Hematopoietic multipotent progenitor cell (in vitro differentiated cells): ENCODE data around the gene GFY. TPM values are rescaled to one million over a fixed set of nuclear protein-coding genes. Genes with fewer than 3 reads are reported as not detected.
A peak's percentile ranks its signal among the peaks of the same experiment; 100 is the strongest.

Source experiments
- DNase-seq, 3 donors: peaks; one replicate each; pipeline ENCODE4 v3.0.0-alpha.2; 2011 to 2015; ENCODE audit warnings: low read depth in 2 of 3, low spot score in 2 of 3
- total RNA-seq: library from RNA; depleted of rRNA; stranded (reverse); fragments of >200 nt; gene quantifications from one replicate; pipeline ENCODE4 v1.2.3, GENCODE V29; 2012

Gene GFY
- total RNA-seq, 1 donor, result not detected

DNA sequence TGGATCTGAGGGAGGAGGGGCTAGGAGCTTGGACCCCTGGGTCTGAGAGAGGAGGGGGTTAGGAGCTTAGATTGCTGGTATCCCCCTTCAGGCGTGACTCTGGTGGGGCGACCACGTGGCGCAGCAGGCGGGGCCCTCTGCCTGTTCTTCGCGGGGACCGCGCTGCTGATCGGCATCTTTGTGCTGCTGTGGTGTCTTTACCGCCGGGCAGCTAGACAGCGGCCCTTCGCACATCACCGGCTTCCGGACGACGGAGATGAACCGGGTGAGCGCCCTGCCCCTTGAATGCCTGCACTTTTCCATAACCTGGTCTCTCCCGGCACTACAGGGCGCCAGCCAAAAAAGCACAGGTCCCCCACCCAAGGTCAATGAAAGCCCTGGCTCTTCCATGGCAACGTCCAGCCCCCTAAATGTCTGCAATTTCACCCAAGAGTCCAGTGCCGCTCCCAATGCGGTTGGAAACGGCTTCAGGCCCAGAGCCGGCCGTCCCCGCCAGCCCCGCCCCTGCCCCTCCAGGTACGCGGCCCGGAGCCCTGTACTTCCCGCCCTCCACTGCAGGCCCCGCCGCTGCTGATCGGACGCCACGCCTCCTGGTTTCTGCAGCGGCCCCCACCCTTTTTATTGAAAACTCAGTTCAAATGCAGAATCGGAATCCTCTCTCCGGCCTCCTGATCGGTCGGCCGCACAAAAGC is 2.8 kb downstream of the GFY start:
- no peak for DNase-seq

DNA sequence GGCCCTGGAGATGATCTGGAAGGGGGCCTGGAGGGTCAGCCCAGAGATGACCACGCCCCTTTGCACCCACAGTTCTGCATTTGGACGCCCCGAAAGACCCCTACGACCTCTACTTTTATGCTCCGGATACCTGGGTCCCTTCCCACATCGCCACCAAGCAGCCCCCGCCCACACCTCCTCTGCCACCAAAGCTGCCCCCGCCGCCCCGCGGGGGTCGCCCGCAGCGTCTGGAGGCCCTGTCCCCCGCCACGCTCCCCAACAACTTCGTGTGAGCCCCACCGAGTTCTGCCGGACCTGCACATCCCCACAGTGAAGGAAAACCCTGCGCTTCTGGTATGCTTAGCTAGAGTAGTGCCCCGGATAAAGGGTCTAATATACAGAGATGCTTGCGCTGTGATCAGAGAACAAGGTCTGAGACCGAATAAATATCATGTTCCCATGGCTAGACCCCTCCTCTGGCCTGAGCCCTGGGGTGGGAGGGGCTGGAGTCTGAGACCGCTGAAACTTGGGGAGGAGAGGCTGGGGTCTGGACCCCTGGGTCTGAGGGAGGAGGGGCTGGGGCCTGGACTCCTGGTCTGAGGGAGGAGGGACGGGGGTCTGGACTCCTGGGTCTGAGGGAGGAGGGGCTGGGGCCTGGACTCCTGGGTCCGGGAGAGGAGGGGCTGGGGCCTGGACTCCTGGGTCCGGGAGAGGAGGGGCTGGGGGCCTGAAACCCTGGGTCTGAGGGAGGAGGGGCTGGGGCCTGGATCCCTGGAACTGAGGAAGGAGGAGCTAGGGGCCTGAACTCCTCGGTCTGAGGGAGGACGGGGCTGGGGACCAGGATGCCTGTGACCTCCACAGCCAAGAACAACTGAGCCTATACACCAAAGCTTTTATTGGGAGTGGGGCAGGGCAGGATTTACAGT is 3.6 kb downstream of the GFY start:
- DNase-seq, result no peak

DNA sequence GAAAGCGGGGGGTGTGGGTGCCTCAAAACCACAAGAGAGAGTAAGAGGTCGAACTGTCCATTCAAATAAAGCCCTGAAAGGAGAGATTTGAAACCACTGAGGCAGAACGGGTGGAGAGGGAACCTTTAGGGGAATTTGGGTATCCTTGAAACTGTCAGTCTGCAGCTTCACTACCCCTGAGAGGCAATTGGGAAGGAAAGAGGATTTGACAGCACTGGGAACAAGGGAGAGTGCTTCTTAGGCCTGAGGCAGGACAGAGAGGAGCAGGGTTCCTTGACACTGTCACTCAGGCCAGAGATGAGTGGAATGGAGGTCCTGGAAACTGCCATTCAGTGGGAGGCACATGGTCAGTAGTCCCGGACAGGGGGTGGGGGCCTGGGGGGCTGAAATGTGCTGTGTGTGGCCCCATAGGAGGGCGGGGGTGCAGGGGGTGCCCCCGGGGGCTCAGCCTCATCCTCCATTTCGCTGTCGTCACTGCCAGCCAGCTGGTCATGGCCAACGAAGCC is 5.0 kb downstream of the GFY start:
- DNase-seq, result no peak

DNA sequence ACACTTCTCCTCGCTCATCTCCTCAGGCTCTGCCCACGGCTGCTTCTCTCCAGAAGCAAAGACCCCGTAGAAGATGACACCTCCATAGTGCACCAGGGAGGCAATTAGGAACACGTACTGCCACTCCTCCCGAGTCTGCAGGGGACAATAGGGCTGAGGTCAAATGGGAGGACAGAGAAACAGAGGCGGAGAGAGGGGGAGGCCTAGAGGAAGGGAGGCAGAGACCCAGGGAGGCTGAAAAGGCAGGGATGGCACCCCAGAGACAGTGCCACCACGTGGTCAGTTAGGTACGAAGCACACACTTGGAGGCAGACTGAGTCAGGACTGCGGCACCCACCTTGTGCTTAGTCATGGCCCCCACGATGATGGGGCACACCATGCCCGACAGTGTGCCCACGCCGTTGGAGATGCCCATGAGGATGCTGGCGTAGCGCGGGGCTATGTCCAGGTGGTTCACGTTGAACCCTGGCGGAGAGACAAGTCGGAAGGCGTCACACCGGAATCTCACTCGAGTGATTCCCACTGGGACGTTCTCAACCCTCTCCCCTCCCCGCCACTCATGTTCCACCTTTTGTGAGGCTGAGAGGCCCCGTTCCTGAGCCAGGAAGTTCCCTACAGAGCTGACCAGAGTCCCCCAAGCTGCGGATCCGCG is 5.6 kb downstream of the GFY start:
- DNase-seq, result no peak

DNA sequence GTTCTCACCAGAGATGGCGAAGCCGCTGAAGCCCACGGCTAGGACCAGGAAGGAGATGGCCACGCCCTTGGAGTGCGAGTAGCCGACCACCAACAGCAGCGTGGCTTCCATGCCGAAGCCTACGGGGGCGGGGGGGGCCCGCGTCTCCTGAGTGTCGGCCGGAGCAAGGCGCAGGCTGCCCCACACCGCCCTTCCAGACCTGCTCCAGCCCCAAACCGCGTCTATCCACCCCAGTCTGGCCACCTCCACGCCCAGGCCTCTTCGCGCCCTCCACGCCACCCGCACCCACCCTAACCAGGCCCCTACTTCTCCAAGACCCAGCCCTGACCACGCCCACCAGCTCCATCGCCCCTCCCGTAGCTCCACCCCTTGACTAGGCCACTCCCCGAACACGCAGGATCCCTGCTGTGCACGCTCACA is 6.2 kb downstream of the GFY start:
- DNase-seq, result peak in 1 of 3 donors; percentile 42

DNA sequence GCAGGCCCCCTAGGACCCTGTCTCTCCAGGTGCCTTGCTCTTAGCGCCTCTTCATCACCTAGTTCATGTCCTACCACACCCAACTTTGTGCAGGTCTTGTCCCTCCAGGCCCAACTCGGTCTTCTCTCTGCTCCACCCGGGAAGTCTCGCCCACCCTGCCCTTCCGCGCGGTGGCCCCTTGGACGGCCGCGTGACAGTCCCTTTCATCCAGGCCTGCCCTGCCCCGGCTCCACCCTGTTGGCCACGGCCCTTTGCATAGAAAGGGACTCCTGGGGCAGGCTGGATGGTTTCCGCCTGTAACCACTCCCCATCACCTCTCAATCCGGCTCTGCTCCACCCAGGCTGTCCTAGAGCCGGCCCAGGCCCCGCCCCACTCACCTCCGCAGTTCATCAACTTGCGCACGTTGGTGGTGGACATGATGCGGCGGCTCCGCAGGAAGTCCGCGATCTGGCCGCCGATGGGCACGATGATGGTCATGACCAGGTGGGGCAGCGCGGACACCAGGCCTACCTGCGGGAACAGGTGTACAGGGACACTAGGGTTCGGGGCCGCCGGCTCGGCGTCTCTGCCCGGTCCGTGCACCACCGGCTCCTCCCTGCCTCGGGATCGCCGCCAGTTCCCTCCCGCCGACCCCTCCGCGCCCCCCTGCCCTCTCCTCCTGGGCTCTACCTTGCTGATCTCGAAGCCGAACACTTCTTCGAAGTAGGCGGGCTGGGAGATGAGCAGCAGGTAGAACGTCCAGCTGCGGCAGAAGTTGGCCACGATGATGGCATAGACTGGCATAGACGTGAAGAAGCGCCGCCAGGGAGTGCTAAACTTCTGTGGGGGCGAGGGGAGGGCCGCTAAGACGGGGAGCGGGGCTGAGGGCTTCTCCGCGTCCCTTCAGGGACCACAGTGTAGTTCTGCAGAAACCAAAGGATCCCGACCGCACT is 7.2 kb downstream of the GFY start:
- no peak for DNase-seq

DNA sequence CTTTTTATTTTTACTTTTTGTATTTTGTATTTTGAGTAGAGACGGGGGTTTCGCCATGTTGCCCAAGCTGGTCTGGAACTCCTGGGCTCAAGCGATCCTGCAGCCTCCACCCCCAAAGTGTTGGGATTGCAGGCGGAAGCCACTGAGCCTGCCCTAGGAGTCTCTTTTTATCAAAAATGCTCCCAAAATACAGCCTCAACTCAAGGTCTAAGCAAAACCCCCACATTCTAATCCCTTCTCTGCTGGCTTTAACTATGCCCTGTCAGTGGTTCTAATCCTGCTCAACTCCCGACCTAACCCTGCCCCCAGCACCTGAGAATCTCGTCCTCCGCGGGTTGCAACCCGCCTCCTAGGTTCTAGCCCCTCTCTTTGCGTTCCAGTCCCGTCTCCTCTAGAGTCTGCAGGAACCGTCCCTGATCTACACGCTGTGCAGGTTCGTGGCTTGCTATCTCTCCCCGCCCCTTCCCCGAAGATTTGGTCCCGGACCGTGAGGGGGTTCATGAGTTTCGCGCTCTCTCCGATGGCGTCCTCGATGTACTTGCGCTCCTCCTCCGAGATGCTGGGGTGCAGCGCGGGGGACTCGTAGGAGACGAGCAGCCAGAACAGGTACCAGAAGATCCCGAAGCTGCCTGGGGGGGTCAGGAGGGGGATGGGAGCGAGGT is 8.2 kb downstream of the GFY start:
- no peak for DNase-seq

DNA sequence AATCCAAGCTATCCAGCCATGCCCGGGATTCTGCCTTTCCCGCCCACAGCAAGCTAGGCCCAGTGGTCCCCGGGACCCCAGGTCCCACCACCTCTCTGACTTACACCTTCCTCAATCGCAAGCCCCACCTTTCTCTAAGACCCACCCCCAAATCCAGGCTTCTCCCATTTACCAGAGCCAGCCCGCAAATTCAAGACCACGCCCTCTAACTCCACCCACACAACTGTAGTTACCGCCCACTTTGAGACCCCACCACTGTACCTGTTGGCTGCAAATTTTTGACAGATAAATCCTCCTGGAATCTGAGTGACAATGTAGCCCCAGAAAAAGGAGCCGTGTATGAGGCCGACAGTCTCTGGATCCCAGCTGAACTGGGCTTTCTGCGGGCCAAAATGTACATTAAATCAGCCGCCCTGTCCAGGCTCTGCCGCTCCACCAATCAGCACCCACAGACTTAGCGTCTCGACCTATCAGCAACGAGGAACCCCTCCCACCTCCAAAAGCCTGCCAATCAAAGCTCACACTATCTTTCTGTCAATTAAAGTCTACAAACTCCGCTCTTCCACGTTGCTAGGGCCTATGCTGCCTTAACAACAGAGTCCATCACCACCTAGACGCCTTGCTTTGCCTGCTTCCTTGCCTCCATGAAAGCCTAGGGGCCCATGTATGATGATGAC is 9.9 kb downstream of the GFY start:
- no peak for DNase-seq

DNA sequence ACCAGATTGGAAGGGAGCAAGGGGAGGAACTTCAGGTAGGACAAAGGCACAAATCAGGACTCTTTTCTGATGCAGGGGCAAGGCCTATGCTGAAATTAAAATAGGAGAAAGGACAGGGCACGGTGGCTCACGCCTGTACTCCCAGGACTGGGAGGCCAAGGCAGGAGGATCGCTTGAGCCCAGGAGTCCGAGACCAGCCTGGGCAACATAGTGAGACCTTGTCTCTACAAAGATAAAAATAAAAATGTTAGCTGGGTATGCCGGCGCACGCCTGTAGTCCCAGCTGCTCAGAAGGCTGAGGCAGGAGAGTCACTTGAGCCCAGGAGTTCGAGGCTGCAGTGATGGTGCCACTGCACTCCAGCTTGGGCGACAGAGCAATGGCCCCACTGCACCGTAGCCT is 10.5 kb downstream of the GFY start:
- DNase-seq, result no peak

DNA sequence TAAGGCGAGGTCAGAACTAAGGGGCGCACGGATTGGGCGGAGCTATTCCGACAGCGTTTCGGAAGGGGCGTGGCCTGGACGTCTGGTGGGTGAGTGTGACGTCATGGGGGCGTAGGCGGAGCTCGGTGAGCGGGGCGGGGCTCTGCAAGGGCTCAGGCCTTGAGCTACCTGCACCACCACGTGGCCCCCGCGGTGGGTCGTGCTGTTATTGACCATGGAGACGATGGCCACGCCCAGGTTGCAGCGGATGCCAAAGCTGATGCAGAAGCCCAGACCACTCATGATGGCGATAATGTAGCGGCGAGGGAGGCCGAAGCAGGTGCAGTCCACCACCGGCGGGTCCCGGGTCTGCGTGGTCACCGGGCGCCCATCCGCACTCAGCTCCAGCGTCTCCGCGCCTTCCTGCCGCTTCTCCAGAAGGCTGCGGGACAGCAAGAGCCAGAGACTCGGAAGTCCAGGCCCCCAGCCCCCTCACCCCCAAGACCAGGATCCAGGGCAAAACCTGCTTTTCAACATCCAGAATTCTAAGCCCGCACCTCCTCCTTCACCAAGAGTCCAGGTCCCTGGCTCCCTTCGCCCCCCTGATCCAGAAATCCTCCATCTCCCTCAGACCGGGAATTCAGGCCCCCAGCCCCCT is 11.3 kb downstream of the GFY start:
- peak in 2 of 3 donors; percentile 71 to 77 for DNase-seq

DNA sequence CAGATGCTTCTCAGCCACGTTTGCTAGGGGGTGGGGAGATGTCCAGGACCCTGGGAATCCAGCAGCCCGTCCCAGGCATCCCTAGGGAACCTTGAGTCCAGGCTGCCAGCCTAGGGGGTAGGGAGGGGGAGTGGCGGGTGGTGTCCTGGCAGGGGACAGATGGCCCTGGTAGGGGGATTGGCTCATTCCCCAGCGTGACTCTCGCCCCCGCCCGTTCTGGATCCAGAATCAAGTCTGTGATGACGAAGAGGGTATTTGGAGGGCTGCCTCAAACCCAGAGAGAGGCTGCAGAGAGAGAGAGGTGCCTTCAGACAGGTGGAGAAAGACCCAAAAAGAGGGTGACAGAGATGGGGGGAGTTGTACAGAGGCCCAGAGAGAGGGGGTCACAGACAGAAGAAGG is 12.0 kb downstream of the GFY start:
- no peak for DNase-seq

DNA sequence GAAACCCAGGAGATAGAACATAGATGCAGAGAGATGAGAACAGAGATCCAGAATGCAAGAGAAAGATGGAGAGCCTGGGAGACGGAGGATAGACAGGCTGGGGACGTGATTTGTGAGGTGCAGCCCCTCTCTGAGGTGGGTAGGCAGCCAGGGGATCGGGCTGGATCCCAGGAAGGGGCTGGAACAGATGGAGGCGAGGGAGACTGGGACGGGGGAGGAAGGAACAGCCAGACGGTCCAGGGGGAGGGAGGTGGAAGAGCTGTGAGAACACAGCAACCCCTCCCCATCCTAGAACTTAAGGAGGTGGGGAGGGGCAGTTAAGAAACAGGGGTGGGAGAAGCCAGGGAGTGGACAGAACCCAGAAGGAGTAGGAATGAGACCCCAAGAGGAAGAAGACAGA is 13.1 kb downstream of the GFY start:
- DNase-seq, result no peak

DNA sequence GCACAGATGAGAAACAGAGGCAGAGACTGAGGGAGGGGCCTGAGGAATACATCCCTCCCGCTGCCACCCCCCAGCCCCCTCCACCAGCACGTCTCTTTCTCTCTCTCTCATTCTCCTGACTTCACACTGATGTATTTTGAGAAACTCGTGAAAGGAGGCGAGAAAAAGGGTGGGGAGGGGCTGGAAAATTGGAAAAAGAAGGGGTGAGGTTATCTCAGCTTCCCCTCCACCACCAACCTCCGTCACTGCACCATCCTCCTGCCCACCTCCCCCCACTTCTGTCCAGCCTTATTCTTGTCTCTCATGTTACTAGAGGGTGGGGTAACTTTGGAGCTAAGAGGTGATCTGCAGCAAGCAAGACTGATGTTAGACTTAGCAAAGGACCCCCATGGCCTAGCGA is 14.6 kb downstream of the GFY start:
- no peak for DNase-seq

DNA sequence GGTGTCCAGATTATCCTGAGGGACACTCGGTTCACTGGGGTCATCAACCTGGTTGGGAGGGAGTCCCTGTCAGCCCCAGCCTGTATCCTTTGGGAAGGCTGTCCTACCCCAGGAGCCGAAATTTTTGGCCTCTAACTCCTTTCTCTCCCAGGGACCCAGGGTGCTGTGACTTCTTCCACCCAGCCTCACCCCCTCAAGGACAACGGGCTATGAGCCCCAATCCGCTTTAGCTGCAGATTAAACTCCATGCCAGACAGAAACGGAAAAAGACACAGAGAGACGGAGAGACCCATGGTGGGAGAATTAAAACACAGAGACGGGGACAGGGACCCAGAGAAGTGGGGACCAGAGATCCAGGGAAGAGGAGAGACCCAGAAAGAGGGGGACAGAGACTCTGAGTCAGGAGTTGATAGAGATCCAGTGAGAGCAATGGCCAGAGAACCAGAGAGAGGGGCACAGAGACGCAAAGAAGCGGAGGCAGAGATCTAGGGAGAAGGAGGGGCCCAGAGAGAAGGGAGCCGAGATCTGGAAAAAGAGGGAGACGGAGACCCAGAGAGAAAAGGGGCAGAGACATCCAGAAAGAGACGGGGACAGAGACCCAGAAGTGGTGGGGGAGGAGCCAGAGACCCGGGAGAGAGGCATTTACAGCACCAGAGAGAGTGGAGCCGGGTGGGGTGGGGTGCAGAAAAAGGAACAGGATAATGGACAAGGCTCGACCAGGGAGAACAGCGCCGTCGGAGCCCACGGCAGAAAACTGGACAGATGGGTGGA is 15.4 kb downstream of the GFY start:
- DNase-seq, result no peak

DNA sequence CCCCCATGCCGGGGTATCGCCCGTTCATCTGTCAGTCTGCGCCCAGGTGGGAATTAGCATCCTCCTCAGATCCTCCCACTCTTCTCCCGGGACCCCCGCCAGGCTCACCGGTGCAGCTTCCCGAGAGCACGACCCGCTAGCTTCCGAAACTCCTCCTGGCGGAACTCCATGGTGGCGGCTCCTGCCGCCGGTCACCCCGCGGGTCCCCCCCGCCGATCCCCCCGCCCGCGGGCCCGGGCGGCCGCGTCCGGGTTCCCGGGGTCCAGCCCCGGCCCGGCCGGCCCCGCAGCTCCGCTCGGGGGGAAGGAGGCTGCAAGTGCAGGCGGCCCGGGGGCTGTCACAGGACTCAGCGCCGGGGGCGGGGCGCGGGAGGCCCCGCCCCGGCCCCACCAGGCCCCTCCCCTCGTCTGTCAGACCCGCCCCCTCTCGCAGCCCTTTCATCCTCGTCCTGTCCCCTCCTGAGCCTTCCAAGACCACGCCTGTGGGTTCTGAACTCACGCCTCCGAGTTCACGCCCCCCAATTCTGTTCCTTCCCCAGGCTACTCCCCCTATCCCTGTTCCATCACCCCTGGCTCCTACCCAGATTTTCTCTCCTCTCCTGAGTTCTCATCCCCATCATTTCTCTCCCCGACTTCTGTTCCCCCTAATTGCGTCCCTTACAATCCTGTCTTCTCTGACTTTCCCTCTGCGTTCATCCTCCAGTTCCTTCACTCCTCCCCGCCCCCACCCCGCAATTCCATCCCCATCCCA is 16.2 kb downstream of the GFY start, which contains the start of gene SLC17A7:
Gene SLC17A7, minus strand, starts transcription at position 318 of the 750 bp plus-strand sequence. Its CDS starts 148 bp downstream, at position 170.
- DNase-seq, result peak in 2 of 3 donors; percentile 47 to 53

DNA sequence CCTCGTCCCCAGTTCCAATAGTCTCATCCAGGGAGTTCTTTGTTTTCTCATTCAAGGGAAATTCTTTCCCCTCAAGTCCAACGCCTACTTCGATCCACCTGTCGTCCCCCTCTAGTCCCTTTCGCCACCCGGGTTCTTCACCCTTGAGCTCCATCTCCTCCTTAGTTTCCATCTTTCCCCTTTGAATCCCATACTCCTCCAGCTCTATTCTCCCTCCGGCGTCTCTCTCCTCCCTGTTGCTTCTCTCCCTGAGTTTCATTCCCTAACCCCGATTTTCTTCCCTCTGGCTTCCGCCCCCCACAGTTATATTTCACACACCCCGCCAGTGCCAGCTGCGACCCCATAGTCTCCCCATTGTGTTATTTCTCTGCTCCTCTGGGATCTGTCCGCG is 16.8 kb downstream of the GFY start:
- DNase-seq, result no peak

DNA sequence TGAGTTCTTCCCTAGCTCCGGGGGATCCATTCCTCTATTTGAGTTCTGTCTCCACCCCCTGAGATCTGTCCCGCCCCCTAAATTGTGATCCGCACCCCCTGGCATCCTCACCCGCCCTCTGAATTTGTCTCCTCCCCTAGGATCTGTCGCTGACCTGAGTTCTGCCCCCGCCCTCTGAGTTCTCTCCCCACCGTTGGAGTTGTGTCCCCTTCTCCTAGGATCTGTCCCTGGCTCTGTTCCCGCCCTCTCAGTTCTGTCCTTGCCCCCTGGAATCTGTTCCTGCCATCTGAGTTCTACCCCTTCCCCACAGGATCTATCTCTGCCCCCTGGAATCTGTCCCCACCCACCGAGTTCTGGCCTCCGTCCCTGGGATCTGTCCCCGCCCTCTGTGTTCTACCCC is 17.2 kb downstream of the GFY start:
- DNase-seq, result no peak
